Measurements from ENCODE around the gene PRAMEF6. TPM values are rescaled to one million over a fixed set of nuclear protein-coding genes. Genes with fewer than 3 reads are reported as not detected.
"Not testable (repeated sequence)": the region's sequence is repeated elsewhere in the genome, so short reads cannot be mapped to it uniquely, and the experiment has no call there.

The PRAMEF6 gene
- not detected for total RNA-seq
- polyA plus RNA-seq (ENCODE audit: insufficient read depth in 1 of 8, insufficient read length in 8 of 8, low replicate concordance in 1 of 8): not detected
- long read RNA-seq, donor 1: 0 reads
- long read RNA-seq, donor 2: 0 reads
- long read RNA-seq, donor 3: 0 reads
- long read RNA-seq, donor 4: 0 reads
- long read RNA-seq, donor 5: 0 reads
- long read RNA-seq, donor 6: 0 reads
- long read RNA-seq, donor 7: 0 reads
- long read RNA-seq, donor 8: 0 reads
- long read RNA-seq, donor 9: 0 reads
- long read RNA-seq, donor 10: 0 reads
- long read RNA-seq, donor 11: 0 reads

DNA sequence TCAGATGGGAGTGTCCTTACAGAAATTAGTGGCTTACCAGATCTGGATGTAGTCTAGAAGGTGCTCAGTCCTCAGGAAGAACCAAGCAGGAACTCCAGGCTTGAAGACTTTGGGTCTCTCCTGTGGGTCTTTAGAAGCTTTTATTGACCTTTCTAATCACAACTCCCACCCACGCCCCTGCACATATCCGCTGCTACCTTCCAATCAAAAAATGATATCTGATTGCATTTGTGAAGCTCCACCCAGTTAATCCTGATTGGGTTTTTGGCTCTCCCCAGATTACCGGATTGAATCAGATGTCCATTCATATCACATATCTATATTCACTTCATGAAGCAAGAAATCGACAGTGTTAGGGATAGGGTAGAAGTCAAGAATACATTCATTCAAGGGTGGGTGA lies at the start of gene PRAMEF6:
TSS of gene PRAMEF6 (minus strand) at position 101 of the 400 bp plus-strand sequence. CDS start 5,062 bp downstream, outside the sequence.
- not testable (repeated sequence) for H3K9me3 ChIP-seq (replicated peaks; ENCODE audit: control insufficient read depth, low read depth, low read length); H3K4me3 ChIP-seq (ENCODE audit: low read length); H3K27ac ChIP-seq (ENCODE audit: low read length); DNase-seq; H3K4me1 ChIP-seq (ENCODE audit: control insufficient read depth, insufficient read depth, low read length); H3K36me3 ChIP-seq (ENCODE audit: control insufficient read depth, insufficient read depth, low read length); H3K27me3 ChIP-seq (ENCODE audit: control insufficient read depth, insufficient read depth, low read length)
- WGBS (ENCODE audit: insufficient coverage): no CpG with 5 or more reads among the region's 4 CpGs

DNA sequence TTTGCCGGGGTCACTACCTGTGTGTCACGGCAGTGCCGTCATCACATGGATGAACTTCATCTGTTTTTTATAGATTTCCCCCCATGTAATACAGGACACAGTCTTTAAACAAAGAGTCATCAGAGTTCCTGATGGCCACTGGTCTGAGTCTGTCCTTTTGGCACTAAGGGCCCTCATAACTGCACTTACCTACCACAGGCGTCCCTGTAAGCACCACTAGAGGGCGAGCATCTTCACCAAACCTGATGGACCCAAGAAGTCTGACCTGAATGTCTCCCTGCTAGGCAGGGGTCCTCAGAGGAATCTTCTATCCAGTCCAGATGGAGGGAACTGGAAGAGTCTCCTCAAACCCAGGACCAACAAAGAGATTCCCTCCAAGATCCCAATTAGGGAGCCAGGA lies 23.0 kb downstream of the PRAMEF6 start:
- not testable (repeated sequence) for DNase-seq; H3K27me3 ChIP-seq (ENCODE audit: control insufficient read depth, insufficient read depth, low read length); H3K36me3 ChIP-seq (ENCODE audit: control insufficient read depth, insufficient read depth, low read length); H3K9me3 ChIP-seq (replicated peaks; ENCODE audit: control insufficient read depth, low read depth, low read length); H3K4me3 ChIP-seq (ENCODE audit: low read length); H3K4me1 ChIP-seq (ENCODE audit: control insufficient read depth, insufficient read depth, low read length); H3K27ac ChIP-seq (ENCODE audit: low read length)
- no CpG with 5 or more reads among the region's 5 CpGs for WGBS (ENCODE audit: insufficient coverage)

DNA sequence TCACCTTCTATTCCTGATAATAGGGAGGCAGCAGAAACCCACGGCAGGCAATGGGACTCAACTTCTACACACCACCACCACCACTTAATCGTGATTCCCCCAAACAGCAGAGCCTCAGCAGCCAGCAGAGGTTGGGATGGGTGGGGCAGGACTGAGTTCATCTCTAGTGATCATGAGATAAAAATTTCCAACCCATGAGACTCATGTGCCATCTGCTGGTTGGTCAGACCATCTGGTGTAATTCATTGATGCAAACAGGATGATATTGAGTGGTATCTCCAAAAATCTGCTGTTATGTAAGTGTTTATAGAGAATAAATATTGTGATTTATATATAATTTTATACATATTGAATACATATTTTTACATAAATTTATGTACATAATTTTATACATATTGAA lies 25.6 kb downstream of the PRAMEF6 start:
- H3K36me3 ChIP-seq (ENCODE audit: control insufficient read depth, insufficient read depth, low read length); H3K27ac ChIP-seq (ENCODE audit: low read length); H3K9me3 ChIP-seq (replicated peaks; ENCODE audit: control insufficient read depth, low read depth, low read length); DNase-seq; H3K4me1 ChIP-seq (ENCODE audit: control insufficient read depth, insufficient read depth, low read length); H3K4me3 ChIP-seq (ENCODE audit: low read length); H3K27me3 ChIP-seq (ENCODE audit: control insufficient read depth, insufficient read depth, low read length): not testable (repeated sequence)
- WGBS (ENCODE audit: insufficient coverage): no CpG with 5 or more reads among the region's 2 CpGs

DNA sequence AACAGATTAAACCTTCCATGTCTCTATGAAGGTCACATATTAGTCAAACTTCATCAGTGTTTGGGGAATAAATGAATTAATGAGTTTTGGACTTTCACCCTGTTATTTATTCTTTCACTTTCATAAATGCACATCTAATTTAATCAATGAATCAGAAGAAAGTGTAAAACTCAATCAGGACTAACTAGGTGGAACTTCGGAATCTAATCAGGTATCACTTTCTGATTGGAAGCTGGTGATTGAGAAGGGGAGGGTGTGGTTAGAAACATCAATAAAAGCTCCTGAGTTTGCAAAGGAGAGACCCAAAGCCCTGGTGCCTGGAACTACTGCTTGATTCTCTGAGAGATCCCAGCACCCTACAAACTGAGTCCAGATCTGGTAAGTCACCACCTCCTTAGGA lies 31.1 kb downstream of the PRAMEF6 start, which contains the start of gene PRAMEF7:
TSS of gene PRAMEF7 (plus strand) at position 301 of the 400 bp plus-strand sequence. CDS start 1,083 bp downstream, outside the sequence.
- not testable (repeated sequence) for DNase-seq; H3K4me1 ChIP-seq (ENCODE audit: control insufficient read depth, insufficient read depth, low read length); H3K9me3 ChIP-seq (replicated peaks; ENCODE audit: control insufficient read depth, low read depth, low read length); H3K27me3 ChIP-seq (ENCODE audit: control insufficient read depth, insufficient read depth, low read length); H3K4me3 ChIP-seq (ENCODE audit: low read length); H3K27ac ChIP-seq (ENCODE audit: low read length); H3K36me3 ChIP-seq (ENCODE audit: control insufficient read depth, insufficient read depth, low read length)
- WGBS (ENCODE audit: insufficient coverage): no CpG with 5 or more reads among the region's 1 CpG

DNA sequence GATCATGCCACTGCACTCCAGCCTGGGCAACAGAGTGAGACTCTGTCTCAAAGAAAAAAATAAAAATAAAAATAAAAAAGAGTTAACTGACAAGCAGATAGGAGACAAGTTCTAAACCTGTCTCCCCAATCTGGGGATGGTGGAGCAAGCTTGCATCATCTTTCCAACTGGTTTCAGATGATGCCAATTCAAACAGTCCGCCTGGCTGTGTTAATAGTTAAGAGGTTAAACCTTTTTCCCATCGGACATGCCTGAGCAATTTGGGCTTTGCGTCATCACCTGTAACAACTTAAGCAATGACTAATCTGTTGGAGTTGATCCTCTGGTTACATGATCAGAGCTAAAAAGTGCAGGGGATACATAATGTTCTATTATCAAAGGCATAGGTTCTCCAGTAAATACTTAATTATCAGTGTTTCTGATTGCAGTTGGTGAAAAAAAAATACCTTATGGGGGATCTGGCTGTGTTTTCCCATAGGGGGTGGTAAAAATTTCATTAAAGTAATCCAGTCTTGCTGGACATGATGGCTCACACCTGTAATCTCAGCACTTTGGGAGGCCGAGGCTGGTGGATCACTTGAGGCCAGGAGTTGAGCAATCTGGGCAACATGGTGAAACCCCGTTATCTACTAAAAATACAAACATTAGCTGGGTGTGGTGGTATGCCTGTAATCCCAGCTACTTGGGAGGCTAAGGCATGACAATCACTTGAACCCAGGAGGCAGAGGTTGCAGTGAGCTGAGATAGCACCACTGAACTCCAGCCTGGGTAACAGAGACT lies 43.4 kb downstream of the PRAMEF6 start:
- WGBS (ENCODE audit: insufficient coverage): no CpG with 5 or more reads among the region's 5 CpGs
- H3K27me3 ChIP-seq (ENCODE audit: control insufficient read depth, insufficient read depth, low read length); H3K9me3 ChIP-seq (replicated peaks; ENCODE audit: control insufficient read depth, low read depth, low read length); DNase-seq; H3K4me1 ChIP-seq (ENCODE audit: control insufficient read depth, insufficient read depth, low read length); H3K27ac ChIP-seq (ENCODE audit: low read length); H3K36me3 ChIP-seq (ENCODE audit: control insufficient read depth, insufficient read depth, low read length); H3K4me3 ChIP-seq (ENCODE audit: low read length): not testable (repeated sequence)

DNA sequence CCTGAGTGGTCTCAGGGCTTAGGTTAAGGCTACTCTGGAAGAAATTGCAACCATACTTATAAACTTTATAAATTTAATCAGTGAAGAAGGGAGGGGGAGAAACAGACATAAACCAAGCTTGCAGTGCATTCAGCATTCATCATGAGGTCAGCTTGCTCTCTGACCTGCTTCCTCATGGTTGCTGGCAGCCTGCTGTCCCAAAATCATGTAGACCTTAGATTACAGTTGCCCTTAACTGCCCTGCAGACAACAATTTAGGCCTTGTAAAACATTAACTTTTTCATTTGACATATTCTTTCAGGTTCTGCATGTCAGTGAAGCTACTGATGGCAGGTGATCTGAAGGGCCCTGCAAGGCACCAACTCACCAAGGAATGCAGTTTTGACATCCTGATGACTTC lies 48.2 kb downstream of the PRAMEF6 start:
- not testable (repeated sequence) for H3K36me3 ChIP-seq (ENCODE audit: control insufficient read depth, insufficient read depth, low read length); H3K27ac ChIP-seq (ENCODE audit: low read length); H3K4me3 ChIP-seq (ENCODE audit: low read length); H3K4me1 ChIP-seq (ENCODE audit: control insufficient read depth, insufficient read depth, low read length); H3K27me3 ChIP-seq (ENCODE audit: control insufficient read depth, insufficient read depth, low read length); H3K9me3 ChIP-seq (replicated peaks; ENCODE audit: control insufficient read depth, low read depth, low read length); DNase-seq

DNA sequence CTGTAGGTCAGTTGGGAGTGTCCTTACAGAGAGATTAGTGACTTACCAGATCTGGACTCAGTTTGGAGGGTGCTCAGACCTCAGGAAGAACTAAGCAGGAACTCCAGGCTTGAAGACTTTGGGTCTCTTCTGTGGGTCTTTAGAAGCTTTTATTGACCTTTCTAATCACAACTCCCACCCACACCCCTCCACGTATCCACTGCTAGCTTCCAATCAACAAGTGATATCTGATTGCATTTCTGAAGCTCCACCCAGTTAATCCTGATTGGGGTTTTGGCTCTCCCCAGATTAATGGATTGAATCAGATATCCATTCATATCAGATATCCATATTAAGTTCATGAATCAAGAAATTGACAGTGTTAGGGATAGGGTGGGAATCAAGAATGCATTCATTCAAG lies 49.2 kb downstream of the PRAMEF6 start, which contains the start of gene PRAMEF10:
TSS of gene PRAMEF10 (minus strand) at position 101 of the 400 bp plus-strand sequence. CDS start 2,423 bp downstream, outside the sequence.
- H3K27me3 ChIP-seq (ENCODE audit: control insufficient read depth, insufficient read depth, low read length); H3K4me1 ChIP-seq (ENCODE audit: control insufficient read depth, insufficient read depth, low read length): not testable (repeated sequence)

More for the DNA sequence above, 49.2 kb downstream of the PRAMEF6 start, which contains the start of gene PRAMEF10:
- no CpG with 5 or more reads among the region's 1 CpG for WGBS (ENCODE audit: insufficient coverage)
- not testable (repeated sequence) for DNase-seq; H3K4me3 ChIP-seq (ENCODE audit: low read length); H3K36me3 ChIP-seq (ENCODE audit: control insufficient read depth, insufficient read depth, low read length); H3K9me3 ChIP-seq (replicated peaks; ENCODE audit: control insufficient read depth, low read depth, low read length); H3K27ac ChIP-seq (ENCODE audit: low read length)

Other genes with a start within 250 kb of the PRAMEF6 start
- gene AADACL3, start 231.5 kb downstream of the PRAMEF6 start, total RNA-seq: not detected
- gene AADACL3, start 231.5 kb downstream of the PRAMEF6 start, polyA plus RNA-seq (ENCODE audit: insufficient read depth in 1 of 8, insufficient read length in 8 of 8, low replicate concordance in 1 of 8): under 1 TPM in 1 of 8 donors, not detected in 7; 0.14 TPM
- gene CFAP107, start 201.4 kb downstream of the PRAMEF6 start, total RNA-seq: 0.62 TPM
- 1 to 10 TPM in 3 of 8 donors, under 1 TPM in 5; 0.26 to 2.3 (median 0.97) TPM for gene CFAP107, start 201.4 kb downstream of the PRAMEF6 start, polyA plus RNA-seq (ENCODE audit: insufficient read depth in 1 of 8, insufficient read length in 8 of 8, low replicate concordance in 1 of 8)
- gene PRAMEF12, start 173.8 kb downstream of the PRAMEF6 start, total RNA-seq: not detected
- gene PRAMEF12, start 173.8 kb downstream of the PRAMEF6 start, polyA plus RNA-seq (ENCODE audit: insufficient read depth in 1 of 8, insufficient read length in 8 of 8, low replicate concordance in 1 of 8): not detected
- gene PRAMEF1, start 156.2 kb downstream of the PRAMEF6 start, total RNA-seq: not detected
- not detected for gene PRAMEF1, start 156.2 kb downstream of the PRAMEF6 start, polyA plus RNA-seq (ENCODE audit: insufficient read depth in 1 of 8, insufficient read length in 8 of 8, low replicate concordance in 1 of 8)
- not detected for gene PRAMEF11, start 116.2 kb downstream of the PRAMEF6 start, total RNA-seq
- not detected for gene PRAMEF11, start 116.2 kb downstream of the PRAMEF6 start, polyA plus RNA-seq (ENCODE audit: insufficient read depth in 1 of 8, insufficient read length in 8 of 8, low replicate concordance in 1 of 8)
- not detected for gene HNRNPCL1, start 98.9 kb downstream of the PRAMEF6 start, total RNA-seq
- gene HNRNPCL1, start 98.9 kb downstream of the PRAMEF6 start, polyA plus RNA-seq (ENCODE audit: insufficient read depth in 1 of 8, insufficient read length in 8 of 8, low replicate concordance in 1 of 8): under 1 TPM in 3 of 8 donors, not detected in 5; 0.13 to 0.24 (median 0.15) TPM
- not detected for gene PRAMEF2, start 90.5 kb downstream of the PRAMEF6 start, total RNA-seq
- not detected for gene PRAMEF2, start 90.5 kb downstream of the PRAMEF6 start, polyA plus RNA-seq (ENCODE audit: insufficient read depth in 1 of 8, insufficient read length in 8 of 8, low replicate concordance in 1 of 8)
- gene PRAMEF4, start 61.4 kb downstream of the PRAMEF6 start, total RNA-seq: not detected
- not detected for gene PRAMEF4, start 61.4 kb downstream of the PRAMEF6 start, polyA plus RNA-seq (ENCODE audit: insufficient read depth in 1 of 8, insufficient read length in 8 of 8, low replicate concordance in 1 of 8)
- not detected for gene PRAMEF10, start 49.3 kb downstream of the PRAMEF6 start, total RNA-seq
- gene PRAMEF10, start 49.3 kb downstream of the PRAMEF6 start, polyA plus RNA-seq (ENCODE audit: insufficient read depth in 1 of 8, insufficient read length in 8 of 8, low replicate concordance in 1 of 8): not detected
- gene PRAMEF7, start 31.0 kb downstream of the PRAMEF6 start, total RNA-seq: not detected
- not detected for gene PRAMEF7, start 31.0 kb downstream of the PRAMEF6 start, polyA plus RNA-seq (ENCODE audit: insufficient read depth in 1 of 8, insufficient read length in 8 of 8, low replicate concordance in 1 of 8)
- not detected for gene PRAMEF27, start 109.0 kb upstream of the PRAMEF6 start, total RNA-seq
- gene PRAMEF27, start 109.0 kb upstream of the PRAMEF6 start, polyA plus RNA-seq (ENCODE audit: insufficient read depth in 1 of 8, insufficient read length in 8 of 8, low replicate concordance in 1 of 8): not detected
- gene HNRNPCL3, start 113.2 kb upstream of the PRAMEF6 start, total RNA-seq: not detected
- gene HNRNPCL3, start 113.2 kb upstream of the PRAMEF6 start, polyA plus RNA-seq (ENCODE audit: insufficient read depth in 1 of 8, insufficient read length in 8 of 8, low replicate concordance in 1 of 8): not detected
- not detected for gene PRAMEF25, start 123.2 kb upstream of the PRAMEF6 start, total RNA-seq
- not detected for gene PRAMEF25, start 123.2 kb upstream of the PRAMEF6 start, polyA plus RNA-seq (ENCODE audit: insufficient read depth in 1 of 8, insufficient read length in 8 of 8, low replicate concordance in 1 of 8)
- not detected for gene HNRNPCL2, start 169.3 kb upstream of the PRAMEF6 start, total RNA-seq
- gene HNRNPCL2, start 169.3 kb upstream of the PRAMEF6 start, polyA plus RNA-seq (ENCODE audit: insufficient read depth in 1 of 8, insufficient read length in 8 of 8, low replicate concordance in 1 of 8): under 1 TPM in 1 of 8 donors, not detected in 7; 0.14 TPM
- gene PRAMEF26, start 208.4 kb upstream of the PRAMEF6 start, total RNA-seq: not detected
- not detected for gene PRAMEF26, start 208.4 kb upstream of the PRAMEF6 start, polyA plus RNA-seq (ENCODE audit: insufficient read depth in 1 of 8, insufficient read length in 8 of 8, low replicate concordance in 1 of 8)
- not detected for gene HNRNPCL4, start 218.1 kb upstream of the PRAMEF6 start, total RNA-seq
- under 1 TPM in 4 of 8 donors, not detected in 4; 0.19 to 0.42 (median 0.26) TPM for gene HNRNPCL4, start 218.1 kb upstream of the PRAMEF6 start, polyA plus RNA-seq (ENCODE audit: insufficient read depth in 1 of 8, insufficient read length in 8 of 8, low replicate concordance in 1 of 8)
- not detected for gene PRAMEF9, start 224.3 kb upstream of the PRAMEF6 start, total RNA-seq
- gene PRAMEF9, start 224.3 kb upstream of the PRAMEF6 start, polyA plus RNA-seq (ENCODE audit: insufficient read depth in 1 of 8, insufficient read length in 8 of 8, low replicate concordance in 1 of 8): not detected

All from muscle of leg (tissue), 16 donors.